Esophagus muscularis mucosa (tissue), 4 donors: ENCODE measurements around the gene SLX4IP. TPM values are rescaled to one million over a fixed set of nuclear protein-coding genes. Genes with fewer than 3 reads are reported as not detected.

Experiments
- DNase-seq: peaks from one replicate; pipeline ENCODE4 v3.0.0-alpha.2; 2017; ENCODE audit errors: extremely low spot score
- H3K27ac ChIP-seq, 4 donors: fragments of 200-600 bp; sonication (generic); replicated peaks in 1 of 4; 1 replicate in 3 of 4; 2 replicates in 1 of 4; pipeline ENCODE4 v1.5.1; 2016 to 2019; ENCODE audit warnings: mild to moderate bottlenecking in 1 of 4
- H3K27me3 ChIP-seq, 4 donors: fragments of 200-600 bp; sonication (generic); one replicate each; pipeline versions ENCODE4 v1.5.1 to v1.6.0; 2016 to 2019
- H3K36me3 ChIP-seq, 4 donors: fragments of 200-600 bp; sonication (generic); one replicate each; pipeline ENCODE4 v1.5.1; 2016 to 2019
- H3K4me1 ChIP-seq, 4 donors: fragments of 200-600 bp; sonication (generic); one replicate each; pipeline ENCODE4 v1.5.1; 2016 to 2019
- H3K4me3 ChIP-seq, 4 donors: fragments of 200-600 bp; sonication (generic); 1 replicate in 2 of 4; 2 replicates in 2 of 4; pipeline ENCODE4 v1.5.1; 2016 to 2019; ENCODE audit warnings: mild to moderate bottlenecking in 4 of 4, moderate library complexity in 1 of 4
- H3K9me3 ChIP-seq, 4 donors: fragments of 200-600 bp; sonication (generic); 1 replicate in 3 of 4; 2 replicates in 1 of 4; pipeline ENCODE4 v1.5.1; 2016 to 2019
- EP300 ChIP-seq: sonication (generic); formaldehyde crosslinking; IDR thresholded peaks from one replicate; pipeline ENCODE4 v1.6.1; 2017; ENCODE audit warnings: antibody characterized with exemption
- POLR2A ChIP-seq: fragments of 450-650 bp; IDR thresholded peaks from one replicate; pipeline ENCODE4 v1.6.1; 2017; ENCODE audit warnings: antibody characterized with exemption, moderate library complexity, mild to moderate bottlenecking, low read depth
- POLR2AphosphoS5 ChIP-seq, 2 donors: sonication (generic); formaldehyde crosslinking; IDR thresholded peaks; one replicate each; pipeline ENCODE4 v1.6.1; 2017; ENCODE audit warnings: antibody characterized with exemption in 2 of 2
- WGBS: methylation state at CpG from one replicate; pipeline ENCODE4 v1.1.5; 2018; 5-methylcytosine and 5-hydroxymethylcytosine counted together
- intact Hi-C: fragments of 100-400 bp; cut with DNase I; formaldehyde crosslinking; loops from one replicate; pipeline ENCODE4 v1.15.1; 2023
- total RNA-seq, 4 donors: library from RNA; depleted of rRNA; stranded (reverse); fragments of >200 nt; gene quantifications; one replicate each; pipeline versions ENCODE4 v1.1.0 to v1.2.1, GENCODE V29; 2016
- TF ChIP-seq, protein P1 (sequence below), 3 experiments: fragments of 200-600 bp in 2 of 3; fragments of 450-650 bp in 1 of 3; sonication (generic) in 2 of 3; IDR thresholded peaks; one replicate each; pipeline ENCODE4 v1.5.1; 2017 to 2019; ENCODE audit warnings: antibody characterized with exemption in 3 of 3, mild to moderate bottlenecking in 2 of 3, moderate library complexity in 1 of 3

Gene SLX4IP
- total RNA-seq, 4 donors from 2014 or later, result 1.2 to 2.1 (median 1.5) TPM

- Histone ChIP-seq H3K9me3 (no peaks in the 10 kb centered on the region), H3K27me3 (no peaks in the 10 kb centered on the region), H3K27ac (peak overlapping the region; percentile 51 to 63 (median 54)), H3K4me1 (peaks cover 30 to 36% (median 32%) of the 10 kb centered on the region in 4 donors), H3K4me3 (peak overlapping the region in 2 of 4 donors; percentile 2 to 22), H3K36me3 (no peaks in the 10 kb centered on the region)
- WGBS, result 5% methylated on average over 5 of the region's 5 CpGs
- no peak for DNase-seq
- intact Hi-C loops, result loop anchor here (10.0 kb wide), 1 partner anchor 77 kb away; the partner anchor contains the start of genes MKKS and SLX4IP
- TF ChIP-seq EP300 (no peak), POLR2AphosphoS5 (IDR thresholded peaks at IDR 0.05) (peak; percentile 67 to 88), POLR2A (no peak)
- TF ChIP-seq, protein P1, sequence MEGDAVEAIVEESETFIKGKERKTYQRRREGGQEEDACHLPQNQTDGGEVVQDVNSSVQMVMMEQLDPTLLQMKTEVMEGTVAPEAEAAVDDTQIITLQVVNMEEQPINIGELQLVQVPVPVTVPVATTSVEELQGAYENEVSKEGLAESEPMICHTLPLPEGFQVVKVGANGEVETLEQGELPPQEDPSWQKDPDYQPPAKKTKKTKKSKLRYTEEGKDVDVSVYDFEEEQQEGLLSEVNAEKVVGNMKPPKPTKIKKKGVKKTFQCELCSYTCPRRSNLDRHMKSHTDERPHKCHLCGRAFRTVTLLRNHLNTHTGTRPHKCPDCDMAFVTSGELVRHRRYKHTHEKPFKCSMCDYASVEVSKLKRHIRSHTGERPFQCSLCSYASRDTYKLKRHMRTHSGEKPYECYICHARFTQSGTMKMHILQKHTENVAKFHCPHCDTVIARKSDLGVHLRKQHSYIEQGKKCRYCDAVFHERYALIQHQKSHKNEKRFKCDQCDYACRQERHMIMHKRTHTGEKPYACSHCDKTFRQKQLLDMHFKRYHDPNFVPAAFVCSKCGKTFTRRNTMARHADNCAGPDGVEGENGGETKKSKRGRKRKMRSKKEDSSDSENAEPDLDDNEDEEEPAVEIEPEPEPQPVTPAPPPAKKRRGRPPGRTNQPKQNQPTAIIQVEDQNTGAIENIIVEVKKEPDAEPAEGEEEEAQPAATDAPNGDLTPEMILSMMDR (IDR thresholded peaks at IDR 0.05), result no peak
Observed at GRCh38 chr20:10511509-10512251, 76.6 kb downstream of the SLX4IP start.

- intact Hi-C loops, result loop anchor here (10.0 kb wide), 1 partner anchor 78 kb away; the partner anchor contains the start of genes MKKS and SLX4IP
- H3K27me3 ChIP-seq, result no peaks in the 10 kb centered on the region
- H3K27ac ChIP-seq, result no peak overlapping the region
- 87% methylated on average over 2 of the region's 2 CpGs for WGBS
- no peak overlapping the region for H3K4me3 ChIP-seq
- no peaks in the 10 kb centered on the region for H3K36me3 ChIP-seq
- H3K9me3 ChIP-seq, result no peaks in the 10 kb centered on the region
- DNase-seq, result no peak
- TF ChIP-seq POLR2A (no peak), POLR2AphosphoS5 (IDR thresholded peaks at IDR 0.05) (no peak), EP300 (no peak)
- TF ChIP-seq, protein P1 (IDR thresholded peaks at IDR 0.05), result no peak
- H3K4me1 ChIP-seq, result peaks cover 28 to 35% (median 30%) of the 10 kb centered on the region in 4 donors
Observed at GRCh38 chr20:10513061-10513460, 78.0 kb downstream of the SLX4IP start.

DNA sequence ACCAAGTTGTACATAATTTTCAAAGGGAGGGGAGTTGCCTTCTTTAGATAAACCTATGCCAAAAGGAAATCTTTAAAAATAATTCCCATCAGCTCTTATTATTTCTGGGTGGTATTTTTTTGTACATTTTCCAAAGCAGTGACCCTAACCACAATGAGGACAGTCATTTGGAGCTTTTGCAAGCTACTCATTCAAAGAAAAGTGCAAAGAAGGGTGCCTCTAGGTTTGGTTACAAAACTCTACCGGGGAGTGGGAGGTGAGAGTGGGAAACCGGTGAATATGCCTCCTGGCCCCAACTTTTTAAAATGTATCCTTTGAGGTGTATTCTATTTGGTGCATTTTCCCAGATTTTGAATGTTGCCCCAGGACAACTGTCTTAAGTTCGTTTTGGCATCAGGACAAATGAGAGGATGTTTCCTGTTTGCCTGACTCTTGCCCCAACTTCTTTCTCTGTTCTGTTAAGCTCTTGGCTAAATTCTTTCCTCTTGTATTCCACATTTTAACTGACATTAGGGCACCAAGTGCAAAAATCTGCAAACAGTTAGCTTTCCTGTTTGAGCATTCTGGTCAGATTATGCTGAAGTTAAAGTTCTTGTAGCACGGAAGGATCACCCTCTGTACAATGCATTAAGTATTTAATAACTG is 78.9 kb downstream of the SLX4IP start:
- no peak for DNase-seq
- no peaks in the 10 kb centered on the region for H3K9me3 ChIP-seq
- H3K4me3 ChIP-seq, result no peak overlapping the region
- H3K4me1 ChIP-seq, result peaks cover 19 to 25% (median 20%) of the 10 kb centered on the region in 4 donors
- H3K27me3 ChIP-seq, result no peaks in the 10 kb centered on the region
- intact Hi-C loops, result loop anchor here (10.0 kb wide), 1 partner anchor 79 kb away; the partner anchor contains the start of genes MKKS and SLX4IP
- TF ChIP-seq, protein P1 (IDR thresholded peaks at IDR 0.05), result no peak
- no peak for TF ChIP-seq POLR2AphosphoS5 (IDR thresholded peaks at IDR 0.05)
- 75% methylated on average over 4 of the region's 4 CpGs for WGBS
- H3K36me3 ChIP-seq, result no peaks in the 10 kb centered on the region
- no peak overlapping the region for H3K27ac ChIP-seq

GRCh38 chr20:10516529-10516928 is 81.4 kb downstream of the SLX4IP start:
- DNase-seq, result no peak
- intact Hi-C loops, result loop anchor here (10.0 kb wide), 1 partner anchor 82 kb away; the partner anchor contains the start of genes MKKS and SLX4IP
- Histone ChIP-seq H3K9me3 (no peaks in the 10 kb centered on the region), H3K27me3 (no peaks in the 10 kb centered on the region), H3K36me3 (no peaks in the 10 kb centered on the region), H3K27ac (no peak overlapping the region), H3K4me3 (no peak overlapping the region), H3K4me1 (peaks cover 10 to 17% (median 14%) of the 10 kb centered on the region in 4 donors)
- no peak for TF ChIP-seq POLR2AphosphoS5 (IDR thresholded peaks at IDR 0.05)
- TF ChIP-seq POLR2A, result no peak
- TF ChIP-seq EP300, result no peak
- TF ChIP-seq, protein P1 (IDR thresholded peaks at IDR 0.05), result no peak
- WGBS, result 44% methylated on average over 2 of the region's 2 CpGs
